Sigmoid colon (tissue), 7 donors: ENCODE data around the gene DRAP1. TPM values are rescaled to one million over a fixed set of nuclear protein-coding genes. Genes with fewer than 3 reads are reported as not detected.
A peak's percentile ranks its signal among the peaks of the same experiment; 100 is the strongest.

Experiments
- DNase-seq: peaks from one replicate; pipeline ENCODE4 v3.0.0-alpha.2; 2019
- H3K27ac ChIP-seq, 4 donors: fragments of 200-600 bp; sonication (generic); one replicate each; pipeline ENCODE4 v1.5.1; 2016 to 2019; ENCODE audit warnings: mild to moderate bottlenecking in 1 of 4
- H3K27me3 ChIP-seq, 3 donors: fragments of 200-600 bp; sonication (generic); one replicate each; pipeline ENCODE4 v1.5.1; 2019; ENCODE audit warnings: mild to moderate bottlenecking in 1 of 3
- H3K36me3 ChIP-seq, 4 donors: fragments of 200-600 bp; sonication (generic); one replicate each; pipeline ENCODE4 v1.5.1; 2016 to 2019
- H3K4me1 ChIP-seq, 4 donors: fragments of 200-600 bp; sonication (generic); one replicate each; pipeline ENCODE4 v1.5.1; 2017 to 2019
- H3K4me3 ChIP-seq, 4 donors: fragments of 200-600 bp; sonication (generic); one replicate each; pipeline ENCODE4 v1.5.1; 2017 to 2019; ENCODE audit warnings: mild to moderate bottlenecking in 2 of 4, moderate library complexity in 1 of 4
- H3K9me3 ChIP-seq, 4 donors: fragments of 200-600 bp in 3 of 4; sonication (generic) in 3 of 4; one replicate each; pipeline versions ENCODE4 v1.5.1 to v1.6.1; 2013 to 2019
- CTCF ChIP-seq, 4 experiments: fragments of 450-650 bp in 3 of 4; fragments of 200-600 bp in 1 of 4; IDR thresholded peaks; one replicate each; pipeline ENCODE4 v1.5.1; 2016 to 2019; ENCODE audit warnings: antibody characterized with exemption in 4 of 4, mild to moderate bottlenecking in 3 of 4, moderate library complexity in 2 of 4
- EP300 ChIP-seq, 4 donors: sonication (generic); formaldehyde crosslinking; IDR thresholded peaks; one replicate each; pipeline ENCODE4 v1.6.1; 2017; ENCODE audit warnings: antibody characterized with exemption in 4 of 4
- POLR2A ChIP-seq, 2 donors: fragments of 450-650 bp; IDR thresholded peaks; one replicate each; pipeline ENCODE4 v1.6.1; 2016; ENCODE audit warnings: antibody characterized with exemption in 2 of 2, mild to moderate bottlenecking in 2 of 2, moderate library complexity in 2 of 2
- POLR2AphosphoS5 ChIP-seq, 4 donors: sonication (generic); formaldehyde crosslinking; IDR thresholded peaks; one replicate each; pipeline ENCODE4 v1.6.1; 2017; ENCODE audit warnings: antibody characterized with exemption in 4 of 4
- WGBS, 2 donors: extraction: QIAGEN DNeasy Blood & Tissue Kit; methylation state at CpG; one replicate each; pipeline ENCODE4 v1.1.7; 2013; 5-methylcytosine and 5-hydroxymethylcytosine counted together
- intact Hi-C: fragments of 100-400 bp; cut with DNase I; formaldehyde crosslinking; loops from one replicate; pipeline ENCODE4 v1.15.1; 2023
- polyA plus RNA-seq, 3 donors: library from polyadenylated mRNA; stranded (reverse); fragments of 200-250 nt; gene quantifications; one replicate each; pipeline ENCODE4 v1.2.3, GENCODE V29; 2013
- total RNA-seq, 4 donors: library from RNA; depleted of rRNA; stranded (reverse); fragments of >200 nt; gene quantifications; one replicate each; pipeline ENCODE4 v1.1.0, GENCODE V29; 2016
- donor health status: healthy with polysubstance abuse.
- donor health status: Bipolar disorder and iron deficiency.
- donor health status: healthy.

The DRAP1 gene
- total and polyA plus RNA-seq, 7 donors, result 58.9 to 115 (median 77.5) TPM

DNA sequence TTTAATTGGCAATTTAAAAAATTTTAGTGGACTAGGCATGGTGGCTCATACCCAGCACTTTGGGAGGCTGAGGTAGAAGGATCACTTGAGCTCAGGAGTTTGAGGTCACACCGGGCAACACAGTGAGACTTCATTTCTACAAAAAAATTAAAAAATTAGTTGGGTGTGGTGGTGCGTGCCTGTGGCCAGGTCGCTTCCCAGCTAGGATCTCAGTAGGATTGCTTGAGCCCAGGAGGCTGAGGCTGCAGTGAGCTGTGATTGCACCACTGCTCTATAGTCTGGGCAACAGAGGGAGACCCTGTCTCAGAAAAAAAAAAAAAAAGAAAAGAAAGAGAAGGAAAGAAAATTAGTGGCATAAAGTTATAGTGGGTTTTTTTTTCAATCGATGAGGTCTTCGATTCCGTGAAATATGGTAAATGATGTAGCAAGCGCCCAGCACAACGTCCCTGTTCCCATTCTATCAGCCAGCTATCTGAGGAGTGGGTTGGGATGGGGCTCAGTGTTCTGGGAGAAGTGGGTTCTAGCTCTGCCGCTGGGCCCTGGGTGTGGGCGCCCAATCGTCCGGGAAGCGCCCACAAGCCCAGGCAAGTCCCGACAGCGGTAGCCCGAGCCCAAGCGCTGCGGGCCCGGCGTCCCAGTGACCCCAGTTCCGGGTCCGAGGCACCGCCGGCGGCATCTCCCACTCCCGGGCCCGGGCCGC lies 20.4 kb upstream of the DRAP1 start:
- peak overlapping the region in 2 of 4 donors; percentile 76 to 79 for H3K27ac ChIP-seq
- intact Hi-C loops, result no loop called here
- no peak for DNase-seq
- no peaks in the 10 kb centered on the region for H3K9me3 ChIP-seq
- TF ChIP-seq CTCF (IDR thresholded peaks at IDR 0.05) (no peak), POLR2AphosphoS5 (IDR thresholded peaks at IDR 0.05) (no peak), POLR2A (IDR thresholded peaks at IDR 0.05) (no peak)
- peaks cover 0 to 25% (median 18%) of the 10 kb centered on the region in 4 donors for H3K4me1 ChIP-seq
- peak overlapping the region; percentile 15 to 70 (median 57) for H3K4me3 ChIP-seq
- H3K36me3 ChIP-seq, result no peaks in the 10 kb centered on the region
- WGBS, 2 donors, result 23 to 26% methylated on average over 28 of the region's 28 CpGs
- peaks cover 0 to 15% (median 8%) of the 10 kb centered on the region in 3 donors for H3K27me3 ChIP-seq

DNA sequence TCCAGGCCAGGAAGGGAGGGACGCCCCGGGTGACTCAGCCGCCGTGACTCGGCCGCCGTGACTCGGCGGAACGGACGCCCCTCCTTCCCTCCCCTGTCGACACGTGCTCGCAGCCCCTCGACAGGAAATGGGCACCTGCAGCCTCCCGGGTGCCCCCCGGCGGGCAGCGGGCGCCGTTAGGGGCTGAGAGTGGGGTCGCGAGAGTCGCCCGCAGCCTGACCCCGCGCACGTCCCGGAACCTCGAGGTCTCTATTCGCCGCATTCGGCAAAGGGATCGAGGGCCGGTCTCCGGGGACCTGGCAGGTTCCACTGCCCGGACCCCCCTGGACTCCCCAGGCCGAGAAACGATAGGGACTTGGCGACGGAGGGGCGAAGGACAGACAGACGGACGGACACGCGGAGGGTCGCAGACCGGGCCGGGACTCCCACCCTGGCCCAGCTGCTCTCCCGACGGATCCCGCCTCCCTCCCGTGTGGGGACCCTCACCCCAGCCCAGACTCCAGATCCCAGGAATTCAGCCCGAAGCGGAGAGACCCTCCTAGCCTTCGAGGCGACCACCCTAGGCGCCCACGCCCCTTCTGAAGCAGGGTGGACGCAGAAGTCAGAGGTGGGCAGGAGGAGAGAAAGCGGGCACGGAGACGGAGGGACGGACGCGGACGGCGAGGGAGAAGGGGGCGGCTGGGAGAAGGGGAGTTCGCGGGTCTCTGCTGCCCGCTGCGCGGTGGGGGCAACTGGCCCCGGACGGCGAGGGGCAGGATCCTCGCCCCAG lies 19.7 kb upstream of the DRAP1 start:
- Histone ChIP-seq H3K36me3 (no peaks in the 10 kb centered on the region), H3K9me3 (no peaks in the 10 kb centered on the region), H3K4me3 (peak overlapping the region; percentile 15 to 70 (median 57)), H3K4me1 (peaks cover 0 to 21% (median 16%) of the 10 kb centered on the region in 4 donors), H3K27me3 (peaks cover 0 to 15% (median 8%) of the 10 kb centered on the region in 3 donors), H3K27ac (peak overlapping the region; percentile 53 to 79 (median 74))
- TF ChIP-seq CTCF (IDR thresholded peaks at IDR 0.05) (no peak), POLR2AphosphoS5 (IDR thresholded peaks at IDR 0.05) (peak in 3 of 4 donors; percentile 18 to 55 (median 33)), POLR2A (IDR thresholded peaks at IDR 0.05) (no peak), EP300 (IDR thresholded peaks at IDR 0.05) (no peak)
- intact Hi-C loops, result loop anchor here (2.0 kb wide), 1 partner anchor 15 kb away; no protein-coding TSS in a partner anchor
- peak; percentile 82 for DNase-seq
- 3% methylated on average over 78 of the region's 78 CpGs for WGBS, 2 donors

- peak within 1 kb of the TSS; percentile 53 to 79 (median 74) for H3K27ac ChIP-seq
- intact Hi-C loops, result loop anchor here (2.0 kb wide), 1 partner anchor 14 kb away; no protein-coding TSS in a partner anchor
- peak within 1 kb of the TSS; percentile 15 to 70 (median 57) for H3K4me3 ChIP-seq
- H3K36me3 ChIP-seq, result no peaks in the 10 kb centered on the region
- peak; percentile 47 to 87 (median 70) for TF ChIP-seq POLR2AphosphoS5 (IDR thresholded peaks at IDR 0.05)
- TF ChIP-seq CTCF (IDR thresholded peaks at IDR 0.05), result no peak
- H3K9me3 ChIP-seq, result no peaks in the 10 kb centered on the region
- WGBS, 2 donors, result 1% methylated on average over 80 of the region's 80 CpGs
- peaks cover 0 to 15% (median 8%) of the 10 kb centered on the region in 3 donors for H3K27me3 ChIP-seq
- DNase-seq, result peak; percentile 93
- peaks cover 0 to 21% (median 16%) of the 10 kb centered on the region in 4 donors for H3K4me1 ChIP-seq
Observed at GRCh38 chr11:65900125-65900898, 18.9 kb upstream of the DRAP1 start, which contains the start of gene FOSL1. Gene FOSL1, minus strand, starts transcription at chr11:65900388. Its CDS starts 49 bp downstream, at chr11:65900339.

GRCh38 chr11:65900899-65901180 lies 18.4 kb upstream of the DRAP1 start:
- intact Hi-C loops, result loop anchor here (2.0 kb wide), 1 partner anchor 14 kb away; no protein-coding TSS in a partner anchor
- no peaks in the 10 kb centered on the region for H3K36me3 ChIP-seq
- 33 to 68% methylated on average over 11 of the region's 11 CpGs for WGBS, 2 donors
- peak overlapping the region; percentile 15 to 70 (median 57) for H3K4me3 ChIP-seq
- H3K9me3 ChIP-seq, result no peaks in the 10 kb centered on the region
- no peak for TF ChIP-seq EP300 (IDR thresholded peaks at IDR 0.05)
- TF ChIP-seq POLR2AphosphoS5 (IDR thresholded peaks at IDR 0.05), result no peak
- TF ChIP-seq CTCF (IDR thresholded peaks at IDR 0.05), result no peak
- TF ChIP-seq POLR2A (IDR thresholded peaks at IDR 0.05), result no peak
- peak overlapping the region; percentile 53 to 79 (median 74) for H3K27ac ChIP-seq
- H3K27me3 ChIP-seq, result peaks cover 0 to 15% (median 8%) of the 10 kb centered on the region in 3 donors
- peaks cover 0 to 21% (median 16%) of the 10 kb centered on the region in 4 donors for H3K4me1 ChIP-seq
- no peak for DNase-seq
